Heart left ventricle (tissue), 16 donors: ENCODE measurements around the gene RFT1. TPM values are rescaled to one million over a fixed set of nuclear protein-coding genes. Genes with fewer than 3 reads are reported as not detected.

ENCODE experiments used
- ATAC-seq, 4 donors: fragments of 200-7000 bp; cut with Tn5 transposase; one replicate each; pipeline ENCODE4 v1.9.1; 2020 to 2022; ENCODE audit warnings: moderate library complexity in 4 of 4, mild to moderate bottlenecking in 3 of 4, moderate number of reproducible peaks in 1 of 4
- DNase-seq, 5 donors: peaks; one replicate each; pipeline ENCODE4 v3.0.0-alpha.2; 2020
- H3K27ac ChIP-seq, 12 donors: fragments of 200-600 bp; sonication (generic) in 4 of 12; one replicate each; pipeline versions ENCODE4 v1.5.0 to v1.8.0; 2016 to 2022; ENCODE audit warnings: mild to moderate bottlenecking in 2 of 12
- H3K27me3 ChIP-seq, 9 donors: fragments of 200-600 bp; sonication (generic) in 2 of 9; one replicate each; pipeline versions ENCODE4 v1.5.1 to v1.8.0; 2016 to 2022; ENCODE audit warnings: mild to moderate bottlenecking in 3 of 9
- H3K36me3 ChIP-seq, 9 donors: fragments of 200-600 bp; sonication (generic) in 2 of 9; one replicate each; pipeline versions ENCODE4 v1.5.0 to v1.8.0; 2018 to 2022; ENCODE audit warnings: mild to moderate bottlenecking in 2 of 9
- H3K4me1 ChIP-seq, 12 donors: fragments of 200-600 bp; sonication (generic) in 4 of 12; one replicate each; pipeline versions ENCODE4 v1.5.0 to v1.8.0; 2016 to 2022; ENCODE audit warnings: mild to moderate bottlenecking in 3 of 12
- H3K4me3 ChIP-seq, 12 donors: fragments of 200-600 bp; sonication (generic) in 4 of 12; one replicate each; pipeline versions ENCODE4 v1.5.0 to v1.8.0; 2017 to 2022; ENCODE audit warnings: mild to moderate bottlenecking in 9 of 12, moderate library complexity in 4 of 12
- H3K9me3 ChIP-seq, 12 donors: fragments of 200-600 bp; sonication (generic) in 4 of 12; one replicate each; pipeline versions ENCODE4 v1.5.0 to v1.8.0; 2016 to 2022; ENCODE audit warnings: mild to moderate bottlenecking in 1 of 12
- CTCF ChIP-seq, 12 donors: fragments of 200-600 bp; sonication (generic) in 4 of 12; IDR thresholded peaks; one replicate each; pipeline versions ENCODE4 v1.5.0 to v1.8.0; 2018 to 2022; ENCODE audit warnings: antibody characterized with exemption in 12 of 12, mild to moderate bottlenecking in 5 of 12
- POLR2A ChIP-seq, 2 donors: fragments of 450-650 bp; IDR thresholded peaks; one replicate each; pipeline ENCODE4 v1.6.1; 2017; ENCODE audit warnings: antibody characterized with exemption in 2 of 2, mild to moderate bottlenecking in 2 of 2, moderate library complexity in 2 of 2
- WGBS, 4 donors: extraction: QIAGEN DNeasy Blood & Tissue Kit in 2 of 4; methylation state at CpG; one replicate each; pipeline versions ENCODE4 v1.1.5 to v1.1.7; 2013 to 2018; 5-methylcytosine and 5-hydroxymethylcytosine counted together
- intact Hi-C, 10 donors: fragments of 100-400 bp; cut with DNase I; formaldehyde crosslinking; loops; one replicate each; pipeline versions ENCODE4 v1.11.1 to v1.14.2; 2022
- polyA plus RNA-seq, 2 donors: library from polyadenylated mRNA; stranded (reverse); fragments of 200-250 nt; gene quantifications; one replicate each; pipeline ENCODE4 v1.2.3, GENCODE V29; 2013
- total RNA-seq, 9 donors: library from RNA; depleted of rRNA in 2 of 9; stranded (reverse); fragments of >200 nt in 2 of 9; fragmentation: NEBNext Ultra II Directional in 3 of 9; extraction: Animal tissue kit (Norgen Biotek cat#: 25700) in 3 of 9; gene quantifications; one replicate each; pipeline versions ENCODE4 v1.1.0 to v1.2.4, GENCODE V29; 2016 to 2023
- donor health status: ischemic (EF 13 %, LVEDD 7.1; RV severe dilation, severe dysfunction).
- donor health status: healthy with polysubstance abuse.
- donor health status: DM: no; HTN: yes; CAD: no.
- donor health status: DM: no; HTN: no; CAD: no.
- donor health status: ischemic (EF 25% LVEDD 6.9; RV normal size, moderate dysfunction).
- donor health status: ischemic (EF 25% LVEDD 5.7; RV mildly dilated, moderate dysfunction).
- donor health status: healthy.
- donor health status: DM: yes; HTN: yes; CAD: no.
- donor health status: ischemic (EF 35%, LVEDD 5.7; RV mildly dilated, moderate dysfunction).
- donor health status: nonischemic (EF 11% LVEDD 7.7; RV severe dilation, severe dysfunction).
- donor health status: DM: yes; HTN: yes; CAD: no.
- donor health status: PGD.
- donor health status: ischemic (EF 29% LVEDD 5.4; RV normal size, mild dysfunction).
- donor health status: nonischemic (EF 23%, LVEDD 6.1; RV moderate dilation, normal function).

The RFT1 gene
- total and polyA plus RNA-seq, 11 donors = 5.0 to 16.2 (median 8.8) TPM

DNA sequence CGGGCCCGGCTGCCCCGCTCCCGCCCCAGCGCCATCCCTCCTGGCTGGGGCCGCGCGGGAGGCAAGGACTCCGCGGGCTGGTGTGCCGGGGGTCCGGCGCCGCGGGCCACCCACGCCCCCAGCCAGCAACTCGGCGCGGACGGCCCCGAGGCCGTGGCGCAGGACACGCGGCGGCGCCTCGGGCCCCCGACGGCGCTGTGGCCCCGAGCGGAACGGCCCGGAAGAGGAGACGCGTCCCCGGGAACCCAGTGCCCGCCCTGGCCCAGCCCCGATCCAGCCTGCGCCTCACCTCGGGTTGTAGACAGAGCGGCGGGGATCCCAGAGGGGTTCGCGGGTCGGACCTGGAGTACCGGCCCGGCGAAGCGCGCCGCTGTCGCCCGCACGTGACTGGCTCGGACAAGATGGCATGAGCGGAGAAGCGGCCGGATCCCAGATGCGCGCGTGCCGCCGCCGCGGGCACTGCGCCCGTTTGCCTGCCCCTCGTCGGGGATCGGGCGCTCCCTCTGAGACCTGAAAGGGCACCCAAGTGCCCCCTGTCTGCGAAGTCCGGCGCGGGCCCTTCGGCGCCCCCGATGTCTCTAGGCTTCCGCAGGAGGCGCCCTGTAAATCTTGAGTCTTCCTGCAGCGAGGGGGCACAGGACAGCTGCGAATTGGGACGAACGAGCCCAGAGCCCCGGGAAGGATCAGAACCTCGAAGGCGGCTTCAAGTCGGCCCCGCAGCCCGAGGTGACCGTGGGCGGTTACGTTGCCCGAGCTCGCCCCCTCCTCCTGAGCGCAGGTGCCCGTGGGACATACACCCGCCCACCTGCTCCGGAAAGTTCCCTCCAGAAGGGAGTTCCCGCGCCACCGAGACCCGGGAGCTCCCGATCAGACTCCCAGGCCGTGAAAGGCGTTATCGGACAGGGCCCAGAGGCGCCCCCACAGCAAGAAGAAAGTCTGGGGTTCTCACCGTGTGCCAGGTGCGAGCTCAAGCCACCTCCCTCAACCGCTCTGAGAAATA, 83.8 kb downstream of the RFT1 start:
- Histone ChIP-seq H3K27me3 (no peaks in the 10 kb centered on the region), H3K4me1 (peaks cover 0 to 24% (median 14%) of the 10 kb centered on the region in 12 donors), H3K4me3 (peak overlapping the region; percentile 74 to 99 (median 95)), H3K27ac (peak overlapping the region in 10 of 12 donors; percentile 38 to 96 (median 90)), H3K9me3 (no peaks in the 10 kb centered on the region), H3K36me3 (no peaks in the 10 kb centered on the region)
- ATAC-seq = peak in 3 of 4 donors; percentile 37 to 47 (median 38)
- intact Hi-C loops = loop anchor here in 1 of 10 donors (10.0 kb wide), 1 partner anchor 112 kb away; no protein-coding TSS in a partner anchor
- peak; percentile 40 to 75 (median 51) for DNase-seq
- 4 to 8% (median 6%) methylated on average over 45 to 113 of the region's 113 CpGs for WGBS, 4 donors
- TF ChIP-seq CTCF (IDR thresholded peaks at IDR 0.05) (peak in 10 of 12 donors; percentile 6 to 61 (median 34)), POLR2A (IDR thresholded peaks at IDR 0.05) (no peak)

- Histone ChIP-seq H3K27me3 (no peaks in the 10 kb centered on the region), H3K4me3 (peak within 1 kb of the TSS; percentile 74 to 99 (median 95)), H3K36me3 (no peaks in the 10 kb centered on the region), H3K4me1 (peaks cover 0 to 32% (median 17%) of the 10 kb centered on the region in 12 donors), H3K9me3 (no peaks in the 10 kb centered on the region), H3K27ac (peak within 1 kb of the TSS; percentile 76 to 96 (median 92))
- intact Hi-C loops = loop anchor here in 1 of 10 donors (10.0 kb wide), 1 partner anchor 111 kb away; no protein-coding TSS in a partner anchor
- ATAC-seq = peak; percentile 39 to 82 (median 78)
- TF ChIP-seq POLR2A (IDR thresholded peaks at IDR 0.05) (peak in 1 of 2 donors; percentile 24), CTCF (IDR thresholded peaks at IDR 0.05) (no peak)
- 1% methylated on average over 56 to 117 of the region's 117 CpGs for WGBS, 4 donors
- peak; percentile 61 to 87 (median 77) for DNase-seq
Observed at GRCh38 chr3:53045518-53046170, 84.6 kb downstream of the RFT1 start, which contains the start of gene SFMBT1. SFMBT1 (minus strand) TSS chr3:53046073; CDS start chr3:52969128, 76,945 bp downstream.

GRCh38 chr3:53044711-53045517, 85.3 kb downstream of the RFT1 start:
- peak overlapping the region; percentile 65 to 99 (median 80) for H3K4me3 ChIP-seq
- peaks cover 0 to 38% (median 21%) of the 10 kb centered on the region in 12 donors for H3K4me1 ChIP-seq
- TF ChIP-seq CTCF (IDR thresholded peaks at IDR 0.05) (no peak), POLR2A (IDR thresholded peaks at IDR 0.05) (peak in 1 of 2 donors; percentile 41)
- no peaks in the 10 kb centered on the region for H3K36me3 ChIP-seq
- H3K27me3 ChIP-seq = no peaks in the 10 kb centered on the region
- H3K27ac ChIP-seq = peak overlapping the region; percentile 73 to 96 (median 89)
- intact Hi-C loops = loop anchor here in 2 of 10 donors (5.0 to 10.0 kb wide), 2 partner anchors 110 to 148 kb away; partner anchors contain the start of gene STIMATE (in 1 of the 2)
- peak; percentile 61 to 80 (median 73) for DNase-seq
- peak; percentile 35 to 73 (median 68) for ATAC-seq
- no peaks in the 10 kb centered on the region for H3K9me3 ChIP-seq
- WGBS, 4 donors = 0 to 1% (median 1%) methylated on average over 58 to 101 of the region's 101 CpGs
